ENCODE results near the gene POU3F2. TPM values are rescaled to one million over a fixed set of nuclear protein-coding genes. Genes with fewer than 3 reads are reported as not detected.
A peak's percentile ranks its signal among the peaks of the same experiment; 100 is the strongest.

POU3F2 gene
- total RNA-seq, 3 donors from 2014 or later (not counting 1 experiment from before 2014, with no cell fraction given) = not detected

GRCh38 chr6:98831057-98831958, 3.1 kb upstream of the POU3F2 start:
- Histone ChIP-seq H3K9me3 (ENCODE audit: control insufficient read depth, insufficient read depth, low read length) (peaks cover 2% of the 10 kb centered on the region), H3K4me1 (ENCODE audit: control insufficient read depth, insufficient read depth, low read length) (peaks cover 46% of the 10 kb centered on the region), H3K36me3 (ENCODE audit: control insufficient read depth, insufficient read depth, low read length) (no peaks in the 10 kb centered on the region), H3K27ac (ENCODE audit: low read length) (no peak overlapping the region), H3K4me3 (ENCODE audit: low read length) (no peak overlapping the region), H3K27me3 (ENCODE audit: control insufficient read depth, insufficient read depth, low read length) (peaks cover 75% of the 10 kb centered on the region)
- ATAC-seq = no peak
- no peak for TF ChIP-seq CTCF (IDR thresholded peaks at IDR 0.05)
- intact Hi-C loops (cut with micrococcal nuclease) = no loop called here
- Mint-ChIP-seq H3K36me3 (no peaks in the 10 kb centered on the region), H3K4me3 (peak overlapping the region; percentile 74), H3K27me3 (ENCODE audit: low read depth in 2 of 2) (peaks cover 68 to 74% of the 10 kb centered on the region in 2 donors), H3K9me3 (no peaks in the 10 kb centered on the region), H3K4me1 (peaks cover 31 to 53% of the 10 kb centered on the region in 2 donors), H3K27ac (no peak overlapping the region)
- WGBS (ENCODE audit: insufficient coverage) = 8% methylated on average over 58 of the region's 58 CpGs
- no peak for DNase-seq

- no peak for TF ChIP-seq CTCF (IDR thresholded peaks at IDR 0.05)
- peaks cover 76% of the 10 kb centered on the region for H3K27me3 ChIP-seq (ENCODE audit: control insufficient read depth, insufficient read depth, low read length)
- H3K4me3 Mint-ChIP-seq = peak overlapping the region; percentile 40
- intact Hi-C loops (cut with micrococcal nuclease) = no loop called here
- no peaks in the 10 kb centered on the region for H3K36me3 ChIP-seq (ENCODE audit: control insufficient read depth, insufficient read depth, low read length)
- H3K4me1 Mint-ChIP-seq = peaks cover 31 to 53% of the 10 kb centered on the region in 2 donors
- WGBS (ENCODE audit: insufficient coverage) = 2% methylated on average over 8 of the region's 11 CpGs
- H3K36me3 Mint-ChIP-seq = no peaks in the 10 kb centered on the region
- H3K27ac Mint-ChIP-seq = no peak overlapping the region
- peaks cover 46% of the 10 kb centered on the region for H3K4me1 ChIP-seq (ENCODE audit: control insufficient read depth, insufficient read depth, low read length)
- no peak overlapping the region for H3K4me3 ChIP-seq (ENCODE audit: low read length)
- H3K27me3 Mint-ChIP-seq (ENCODE audit: low read depth in 2 of 2) = peaks cover 68 to 74% of the 10 kb centered on the region in 2 donors
- no peak overlapping the region for H3K27ac ChIP-seq (ENCODE audit: low read length)
- H3K9me3 Mint-ChIP-seq = no peaks in the 10 kb centered on the region
- no peak for DNase-seq
- H3K9me3 ChIP-seq (ENCODE audit: control insufficient read depth, insufficient read depth, low read length) = peaks cover 2% of the 10 kb centered on the region
- ATAC-seq = no peak
These were observed 2.5 kb upstream of the POU3F2 start for GRCh38 chr6:98831959-98832283.

- WGBS (ENCODE audit: insufficient coverage) = 5% methylated on average over 59 of the region's 59 CpGs
- peaks cover 2% of the 10 kb centered on the region for H3K9me3 ChIP-seq (ENCODE audit: control insufficient read depth, insufficient read depth, low read length)
These were observed 1.9 kb upstream of the POU3F2 start for GRCh38 chr6:98832284-98833056.

More at GRCh38 chr6:98832284-98833056, 1.9 kb upstream of the POU3F2 start:
- no peak for TF ChIP-seq CTCF (IDR thresholded peaks at IDR 0.05)
- no peak overlapping the region for H3K4me3 ChIP-seq (ENCODE audit: low read length)
- peaks cover 76% of the 10 kb centered on the region for H3K27me3 ChIP-seq (ENCODE audit: control insufficient read depth, insufficient read depth, low read length)
- H3K36me3 ChIP-seq (ENCODE audit: control insufficient read depth, insufficient read depth, low read length) = no peaks in the 10 kb centered on the region
- peak overlapping the region; percentile 96 for H3K4me3 Mint-ChIP-seq
- H3K27me3 Mint-ChIP-seq (ENCODE audit: low read depth in 2 of 2) = peaks cover 68 to 74% of the 10 kb centered on the region in 2 donors
- peaks cover 31 to 53% of the 10 kb centered on the region in 2 donors for H3K4me1 Mint-ChIP-seq
- no peak overlapping the region for H3K27ac Mint-ChIP-seq
- intact Hi-C loops (cut with micrococcal nuclease) = no loop called here
- no peaks in the 10 kb centered on the region for H3K9me3 Mint-ChIP-seq
- H3K27ac ChIP-seq (ENCODE audit: low read length) = no peak overlapping the region
- H3K36me3 Mint-ChIP-seq = no peaks in the 10 kb centered on the region
- DNase-seq (no peak), ATAC-seq (no peak)
- peaks cover 46% of the 10 kb centered on the region for H3K4me1 ChIP-seq (ENCODE audit: control insufficient read depth, insufficient read depth, low read length)
